ENCODE data around the gene MRPL19. TPM values are rescaled to one million over a fixed set of nuclear protein-coding genes. Genes with fewer than 3 reads are reported as not detected.

MRPL19 gene
- total and polyA plus RNA-seq, 2 of the 13 experiments (the other 11 are each of a cell fraction or from before 2014, with no cell fraction given): 43.2 to 163 TPM

DNA sequence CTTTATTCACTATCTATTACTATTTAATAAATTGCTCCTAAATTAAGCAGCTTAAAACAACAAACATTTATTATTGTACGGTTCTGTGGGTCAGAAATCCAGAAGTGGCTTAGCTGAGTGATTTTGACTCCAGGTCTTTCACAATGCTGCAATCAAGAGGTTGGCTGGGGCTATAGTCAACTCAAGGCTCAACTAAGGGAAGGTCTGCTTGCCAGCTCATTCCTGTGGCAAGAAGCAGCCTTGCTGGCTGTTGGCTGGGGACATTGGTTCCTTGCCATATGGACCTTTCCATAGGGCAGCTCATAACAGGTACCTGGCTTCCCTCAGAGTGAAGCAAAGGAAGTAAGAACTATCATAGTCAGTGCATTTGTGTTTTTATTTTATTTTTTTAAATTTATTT is 5.0 kb upstream of the MRPL19 start:
- ChIA-PET POLR2A (no interaction called here), CTCF (ENCODE audit: low intra/inter-chr PET ratio, low total read pairs) (interaction anchor here (4.6 kb wide), 1 partner anchor 36 kb away, joined by 71 read pairs; no protein-coding TSS in a partner anchor)
- H3K4me3 ChIP-seq (replicated peaks in 1 of 3; ENCODE audit: insufficient read depth in 1 of 3, low read depth in 2 of 3, low read length in 3 of 3): no peak overlapping the region
- no peak overlapping the region for H3K4me2 ChIP-seq (ENCODE audit: low read depth, low read length)
- peaks cover 6% of the 10 kb centered on the region for H3K79me2 ChIP-seq (ENCODE audit: insufficient read depth, low read length)
- no TSS peak for BruUV-seq (replicated peaks)
- WGBS (ENCODE audit: low lambda C conversion rate): 73% methylated on average over 1 of the region's 1 CpG
- H4K20me1 ChIP-seq (ENCODE audit: insufficient read depth, low read length): no peaks in the 10 kb centered on the region
- H3K27me3 ChIP-seq (ENCODE audit: control insufficient read depth in 1 of 2, insufficient read depth in 2 of 2, low read length in 2 of 2): no peaks in the 10 kb centered on the region; a peak in 1 of 5 replicates
- H3K36me3 ChIP-seq (replicated peaks in 1 of 2; ENCODE audit: control insufficient read depth in 1 of 2, insufficient read depth in 2 of 2, low read length in 2 of 2): no peaks in the 10 kb centered on the region
- H3K4me1 ChIP-seq (ENCODE audit: insufficient read depth, low read length): peaks cover 23% of the 10 kb centered on the region
- H2AFZ ChIP-seq (ENCODE audit: low read length): no peak overlapping the region
- ATAC-seq (no peak), DNase-seq (ENCODE audit: low spot score) (no peak), FAIRE-seq (no peak)
- intact Hi-C loops (cut with micrococcal nuclease; ENCODE audit: unreplicated experiment) (loop anchor here (2.0 kb wide), 1 partner anchor 957 kb away; no protein-coding TSS in a partner anchor), in situ Hi-C loops (cut with HindIII; ENCODE audit: extremely low pct_ligation_motif_present, low pct_unique_long_range_greater_than_20kb) (no loop called here)
- H3K9ac ChIP-seq (ENCODE audit: insufficient read depth, low read depth, low read length): no peak overlapping the region
- H3K9me3 ChIP-seq (ENCODE audit: low read length): no peaks in the 10 kb centered on the region
- no peak overlapping the region for H3K27ac ChIP-seq (ENCODE audit: extremely low read length, insufficient read depth, low read length)
- no peak for TF ChIP-seq ATF1 (CRISPR knock-in tag; IDR thresholded peaks at IDR 0.05)
- no peak for TF ChIP-seq ATRX (CRISPR knock-in tag; IDR thresholded peaks at IDR 0.05; ENCODE audit: borderline replicate concordance)
- TF ChIP-seq, protein P1, sequence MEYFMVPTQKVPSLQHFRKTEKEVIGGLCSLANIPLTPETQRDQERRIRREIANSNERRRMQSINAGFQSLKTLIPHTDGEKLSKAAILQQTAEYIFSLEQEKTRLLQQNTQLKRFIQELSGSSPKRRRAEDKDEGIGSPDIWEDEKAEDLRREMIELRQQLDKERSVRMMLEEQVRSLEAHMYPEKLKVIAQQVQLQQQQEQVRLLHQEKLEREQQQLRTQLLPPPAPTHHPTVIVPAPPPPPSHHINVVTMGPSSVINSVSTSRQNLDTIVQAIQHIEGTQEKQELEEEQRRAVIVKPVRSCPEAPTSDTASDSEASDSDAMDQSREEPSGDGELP (IDR thresholded peaks at IDR 0.05; ENCODE audit: borderline replicate concordance, low read depth): no peak
- TF ChIP-seq, protein P2, sequence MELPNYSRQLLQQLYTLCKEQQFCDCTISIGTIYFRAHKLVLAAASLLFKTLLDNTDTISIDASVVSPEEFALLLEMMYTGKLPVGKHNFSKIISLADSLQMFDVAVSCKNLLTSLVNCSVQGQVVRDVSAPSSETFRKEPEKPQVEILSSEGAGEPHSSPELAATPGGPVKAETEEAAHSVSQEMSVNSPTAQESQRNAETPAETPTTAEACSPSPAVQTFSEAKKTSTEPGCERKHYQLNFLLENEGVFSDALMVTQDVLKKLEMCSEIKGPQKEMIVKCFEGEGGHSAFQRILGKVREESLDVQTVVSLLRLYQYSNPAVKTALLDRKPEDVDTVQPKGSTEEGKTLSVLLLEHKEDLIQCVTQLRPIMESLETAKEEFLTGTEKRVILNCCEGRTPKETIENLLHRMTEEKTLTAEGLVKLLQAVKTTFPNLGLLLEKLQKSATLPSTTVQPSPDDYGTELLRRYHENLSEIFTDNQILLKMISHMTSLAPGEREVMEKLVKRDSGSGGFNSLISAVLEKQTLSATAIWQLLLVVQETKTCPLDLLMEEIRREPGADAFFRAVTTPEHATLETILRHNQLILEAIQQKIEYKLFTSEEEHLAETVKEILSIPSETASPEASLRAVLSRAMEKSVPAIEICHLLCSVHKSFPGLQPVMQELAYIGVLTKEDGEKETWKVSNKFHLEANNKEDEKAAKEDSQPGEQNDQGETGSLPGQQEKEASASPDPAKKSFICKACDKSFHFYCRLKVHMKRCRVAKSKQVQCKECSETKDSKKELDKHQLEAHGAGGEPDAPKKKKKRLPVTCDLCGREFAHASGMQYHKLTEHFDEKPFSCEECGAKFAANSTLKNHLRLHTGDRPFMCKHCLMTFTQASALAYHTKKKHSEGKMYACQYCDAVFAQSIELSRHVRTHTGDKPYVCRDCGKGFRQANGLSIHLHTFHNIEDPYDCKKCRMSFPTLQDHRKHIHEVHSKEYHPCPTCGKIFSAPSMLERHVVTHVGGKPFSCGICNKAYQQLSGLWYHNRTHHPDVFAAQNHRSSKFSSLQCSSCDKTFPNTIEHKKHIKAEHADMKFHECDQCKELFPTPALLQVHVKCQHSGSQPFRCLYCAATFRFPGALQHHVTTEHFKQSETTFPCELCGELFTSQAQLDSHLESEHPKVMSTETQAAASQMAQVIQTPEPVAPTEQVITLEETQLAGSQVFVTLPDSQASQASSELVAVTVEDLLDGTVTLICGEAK (IDR thresholded peaks at IDR 0.05): no peak
- TF ChIP-seq, protein P2 (CRISPR knock-in tag; IDR thresholded peaks at IDR 0.05): no peak
- no peak for TF ChIP-seq SUZ12 (IDR thresholded peaks at IDR 0.05; ENCODE audit: low read depth, low read length)
- TF ChIP-seq TBX3 (IDR thresholded peaks at IDR 0.05; ENCODE audit: borderline replicate concordance): no peak
- TF ChIP-seq SMAD1 (CRISPR knock-in tag; IDR thresholded peaks at IDR 0.05; ENCODE audit: borderline replicate concordance, low read depth): no peak
- TF ChIP-seq, protein P3, sequence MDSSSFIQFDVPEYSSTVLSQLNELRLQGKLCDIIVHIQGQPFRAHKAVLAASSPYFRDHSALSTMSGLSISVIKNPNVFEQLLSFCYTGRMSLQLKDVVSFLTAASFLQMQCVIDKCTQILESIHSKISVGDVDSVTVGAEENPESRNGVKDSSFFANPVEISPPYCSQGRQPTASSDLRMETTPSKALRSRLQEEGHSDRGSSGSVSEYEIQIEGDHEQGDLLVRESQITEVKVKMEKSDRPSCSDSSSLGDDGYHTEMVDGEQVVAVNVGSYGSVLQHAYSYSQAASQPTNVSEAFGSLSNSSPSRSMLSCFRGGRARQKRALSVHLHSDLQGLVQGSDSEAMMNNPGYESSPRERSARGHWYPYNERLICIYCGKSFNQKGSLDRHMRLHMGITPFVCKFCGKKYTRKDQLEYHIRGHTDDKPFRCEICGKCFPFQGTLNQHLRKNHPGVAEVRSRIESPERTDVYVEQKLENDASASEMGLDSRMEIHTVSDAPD (CRISPR knock-in tag; IDR thresholded peaks at IDR 0.05): no peak
- TF ChIP-seq ZNF17 (CRISPR knock-in tag; IDR thresholded peaks at IDR 0.05): no peak
- TF ChIP-seq, protein P4, sequence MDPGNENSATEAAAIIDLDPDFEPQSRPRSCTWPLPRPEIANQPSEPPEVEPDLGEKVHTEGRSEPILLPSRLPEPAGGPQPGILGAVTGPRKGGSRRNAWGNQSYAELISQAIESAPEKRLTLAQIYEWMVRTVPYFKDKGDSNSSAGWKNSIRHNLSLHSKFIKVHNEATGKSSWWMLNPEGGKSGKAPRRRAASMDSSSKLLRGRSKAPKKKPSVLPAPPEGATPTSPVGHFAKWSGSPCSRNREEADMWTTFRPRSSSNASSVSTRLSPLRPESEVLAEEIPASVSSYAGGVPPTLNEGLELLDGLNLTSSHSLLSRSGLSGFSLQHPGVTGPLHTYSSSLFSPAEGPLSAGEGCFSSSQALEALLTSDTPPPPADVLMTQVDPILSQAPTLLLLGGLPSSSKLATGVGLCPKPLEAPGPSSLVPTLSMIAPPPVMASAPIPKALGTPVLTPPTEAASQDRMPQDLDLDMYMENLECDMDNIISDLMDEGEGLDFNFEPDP (CRISPR knock-in tag; conservative IDR thresholded peaks at IDR 0.05): no peak

Data from HepG2 (cell line).